GM12878 (cell line): ENCODE results near the gene LMAN1L. TPM values are rescaled to one million over a fixed set of nuclear protein-coding genes. Genes with fewer than 3 reads are reported as not detected.

ENCODE experiments used
- ATF7 ChIP-seq: fragments of 450-650 bp; IDR thresholded peaks from 2 replicates; pipeline ENCODE4 v1.6.1; 2016; ENCODE audit warnings: low read depth, mild to moderate bottlenecking
- BCL11A ChIP-seq: IDR thresholded peaks from 2 replicates; pipeline ENCODE4 v1.6.1; 2011; ENCODE audit warnings: low read depth, low read length
- CBFB ChIP-seq: IDR thresholded peaks from 2 replicates; pipeline ENCODE4 v1.6.1; 2016; ENCODE audit warnings: antibody characterized with exemption, low read depth
- CHD1 ChIP-seq: IDR thresholded peaks from 2 replicates; pipeline ENCODE4 v1.6.1; 2012; ENCODE audit warnings: low read depth, low read length, improper control_type of control experiment
- E2F4 ChIP-seq: IDR thresholded peaks from 2 replicates; pipeline ENCODE4 v1.6.1; 2012; ENCODE audit warnings: low read depth, low read length, improper control_type of control experiment
- GATAD2B ChIP-seq: fragments of 450-650 bp; conservative IDR thresholded peaks from 2 replicates; pipeline ENCODE4 v1.6.1; 2017; ENCODE audit warnings: low read depth, mild to moderate bottlenecking, moderate library complexity
- IKZF2 ChIP-seq, 2 experiments: fragments of 450-650 bp; IDR thresholded peaks; 2 replicates each; pipeline ENCODE4 v1.6.1; 2017; ENCODE audit warnings: mild to moderate bottlenecking in 2 of 2, moderate library complexity in 2 of 2
- JUND ChIP-seq: IDR thresholded peaks from 2 replicates; pipeline ENCODE4 v1.6.1; 2012; ENCODE audit warnings: low read depth, mild to moderate bottlenecking, low read length, improper control_type of control experiment, moderate library complexity
- LARP7 ChIP-seq: fragments of 450-650 bp; IDR thresholded peaks from 2 replicates; pipeline ENCODE4 v1.6.1; 2017; ENCODE audit warnings: mild to moderate bottlenecking
- NR2C2 ChIP-seq: IDR thresholded peaks from 2 replicates; pipeline ENCODE4 v1.6.1; 2011; ENCODE audit warnings: borderline replicate concordance, low read depth; ENCODE audit not compliant: control insufficient read depth, insufficient read length
- POLR2AphosphoS5 ChIP-seq: IDR thresholded peaks from 2 replicates; pipeline ENCODE4 v1.6.1; 2011; ENCODE audit warnings: mild to moderate bottlenecking, low read length, inconsistent platforms
- RAD21 ChIP-seq: IDR thresholded peaks from 2 replicates; pipeline ENCODE4 v1.6.1; 2011; ENCODE audit warnings: mild to moderate bottlenecking, low read depth, low read length, moderate library complexity; ENCODE audit not compliant: insufficient read depth
- SIN3A ChIP-seq: IDR thresholded peaks from 2 replicates; pipeline ENCODE4 v1.6.1; 2012; ENCODE audit warnings: low read depth, low read length, improper control_type of control experiment
- SMARCA5 ChIP-seq: fragments of 450-650 bp; IDR thresholded peaks from 2 replicates; pipeline ENCODE4 v1.6.1; 2017; ENCODE audit warnings: mild to moderate bottlenecking
- SP1 ChIP-seq: IDR thresholded peaks from one replicate; pipeline ENCODE4 v1.6.1; 2011; ENCODE audit warnings: low read depth, low read length
- STAT3 ChIP-seq: IDR thresholded peaks from 2 replicates; pipeline ENCODE4 v1.6.1; 2011; ENCODE audit warnings: low read depth, low read length, improper control_type of control experiment
- SUZ12 ChIP-seq: fragments of 200-600 bp; sonication (generic); IDR thresholded peaks from one replicate; pipeline ENCODE4 v1.6.1; 2018; ENCODE audit warnings: antibody characterized with exemption, mild to moderate bottlenecking; ENCODE audit not compliant: unreplicated experiment
- WRNIP1 ChIP-seq: IDR thresholded peaks from 2 replicates; pipeline ENCODE4 v1.6.1; 2011; ENCODE audit warnings: low read depth, low read length, improper control_type of control experiment, borderline replicate concordance
- ZNF217 ChIP-seq: fragments of 450-650 bp; IDR thresholded peaks from 2 replicates; pipeline ENCODE4 v1.6.1; 2017; ENCODE audit warnings: antibody characterized with exemption, mild to moderate bottlenecking
- ZNF24 ChIP-seq: fragments of 450-650 bp; IDR thresholded peaks from 2 replicates; pipeline ENCODE4 v1.6.1; 2017; ENCODE audit warnings: antibody characterized with exemption, mild to moderate bottlenecking
- polyA plus RNA-seq, 11 experiments: library from polyadenylated mRNA; depleted of rRNA in 4 of 11; unstranded in 6 of 11; stranded (reverse) in 5 of 11; fragments of >200 nt; fragmentation: Nextera tagmentation in 4 of 11; fragmentation: Illumina TruSeq in 1 of 11; extraction: Ambion mirVana in 4 of 11; extraction: Trizol in 1 of 11; gene quantifications; 1 replicate in 1 of 11; 2 replicates in 10 of 11; pipeline versions ENCODE4 v1.2.1 to v1.2.3, GENCODE V29; 2011 to 2016; ENCODE audit warnings: inconsistent platforms in 2 of 11, missing spikeins in 2 of 11, low read depth in 1 of 11
- total RNA-seq, 4 experiments: library from RNA; depleted of rRNA in 3 of 4; stranded (reverse); fragments of >200 nt in 3 of 4; fragmentation: Illumina TruSeq in 1 of 4; extraction: Trizol in 1 of 4; gene quantifications; 2 replicates each; pipeline versions ENCODE4 v1.2.1 to v1.2.3, GENCODE V29; 2013 to 2021
- TF ChIP-seq, protein P1 (sequence below): fragments of 450-650 bp; IDR thresholded peaks from 2 replicates; pipeline ENCODE4 v1.6.1; 2016; ENCODE audit warnings: mild to moderate bottlenecking
- TF ChIP-seq, protein P2 (sequence below): fragments of 450-650 bp; IDR thresholded peaks from 2 replicates; pipeline ENCODE4 v1.6.1; 2017; ENCODE audit warnings: mild to moderate bottlenecking
- TF ChIP-seq, protein P3 (sequence below): IDR thresholded peaks from 2 replicates; pipeline ENCODE4 v1.6.1; 2011; ENCODE audit warnings: borderline replicate concordance, low read depth, mild to moderate bottlenecking, moderate library complexity, low read length; ENCODE audit not compliant: insufficient read depth, poor library complexity, severe bottlenecking
- TF ChIP-seq, protein P4 (sequence below): fragments of 450-650 bp; IDR thresholded peaks from 2 replicates; pipeline ENCODE4 v1.6.1; 2017; ENCODE audit warnings: low read depth, mild to moderate bottlenecking, moderate library complexity

The LMAN1L gene
- total and polyA plus RNA-seq, 10 of the 15 experiments (the other 5 are each of a cell fraction or from before 2014, with no cell fraction given) = not detected

DNA sequence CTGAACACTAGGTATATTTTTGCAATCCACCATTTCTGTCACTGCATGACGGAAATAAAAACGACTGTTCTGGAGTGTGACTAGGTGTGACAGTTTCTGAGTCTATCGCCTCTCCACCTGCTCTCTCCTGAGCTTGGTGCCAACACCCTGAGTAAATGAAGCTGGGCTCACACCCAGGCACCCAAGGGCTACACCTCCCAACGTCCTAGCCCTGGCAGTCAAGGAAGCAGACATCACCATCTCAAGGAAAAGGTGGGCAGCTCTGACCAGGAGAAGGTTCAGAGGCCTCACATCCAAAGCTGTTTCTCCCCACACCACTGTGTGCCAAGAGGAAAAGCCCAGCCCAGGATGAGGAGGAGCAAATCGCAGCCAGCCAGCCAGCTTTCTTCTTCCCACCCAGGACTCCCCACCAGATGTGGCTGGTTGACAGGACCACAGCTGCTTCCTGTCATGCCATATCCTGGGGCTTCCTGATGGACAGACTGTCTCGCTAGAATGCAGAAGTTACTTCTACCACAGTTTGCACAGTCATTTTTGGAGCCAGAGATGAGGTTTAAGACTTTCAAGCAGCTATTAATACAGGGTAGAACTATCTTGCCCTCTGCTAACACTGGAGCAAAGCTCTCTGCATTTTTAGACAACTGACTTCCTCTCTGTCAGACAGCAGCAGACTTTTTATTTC is 57.2 kb downstream of the LMAN1L start (continued):
- peak; percentile 55; the same call in 1 of the 2 replicates for TF ChIP-seq ZNF24
- TF ChIP-seq STAT3 = peak; percentile 66; the same call in 1 of the 2 replicates
- TF ChIP-seq ZNF217 = peak; percentile 42; the same call in 1 of the 2 replicates
- TF ChIP-seq LARP7 = peak; percentile 73; the same call in 1 of the 2 replicates
- peak; percentile 77 for TF ChIP-seq GATAD2B
- TF ChIP-seq RAD21 = 0 out of 2 replicates have a peak, but pooled peaks have one; percentile 8
- TF ChIP-seq WRNIP1 = 0 out of 2 replicates have a peak, but pooled peaks have one; percentile 34
- no peak for TF ChIP-seq NR2C2
- TF ChIP-seq POLR2AphosphoS5 = peak; percentile 70
- TF ChIP-seq CHD1 = peak; percentile 79; the same call in 1 of the 2 replicates
- TF ChIP-seq, protein P1, sequence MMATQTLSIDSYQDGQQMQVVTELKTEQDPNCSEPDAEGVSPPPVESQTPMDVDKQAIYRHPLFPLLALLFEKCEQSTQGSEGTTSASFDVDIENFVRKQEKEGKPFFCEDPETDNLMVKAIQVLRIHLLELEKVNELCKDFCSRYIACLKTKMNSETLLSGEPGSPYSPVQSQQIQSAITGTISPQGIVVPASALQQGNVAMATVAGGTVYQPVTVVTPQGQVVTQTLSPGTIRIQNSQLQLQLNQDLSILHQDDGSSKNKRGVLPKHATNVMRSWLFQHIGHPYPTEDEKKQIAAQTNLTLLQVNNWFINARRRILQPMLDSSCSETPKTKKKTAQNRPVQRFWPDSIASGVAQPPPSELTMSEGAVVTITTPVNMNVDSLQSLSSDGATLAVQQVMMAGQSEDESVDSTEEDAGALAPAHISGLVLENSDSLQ = peak; percentile 95
- TF ChIP-seq SP1 = peak; percentile 80
- peak; percentile 97 for TF ChIP-seq BCL11A
- TF ChIP-seq SUZ12 = no peak
- TF ChIP-seq SMARCA5 = 0 out of 2 replicates have a peak, but pooled peaks have one; percentile 12
- no peak for TF ChIP-seq E2F4
- peak; percentile 99 for TF ChIP-seq IKZF2 (IDR thresholded peaks at IDR 0.05)
- TF ChIP-seq, protein P2, sequence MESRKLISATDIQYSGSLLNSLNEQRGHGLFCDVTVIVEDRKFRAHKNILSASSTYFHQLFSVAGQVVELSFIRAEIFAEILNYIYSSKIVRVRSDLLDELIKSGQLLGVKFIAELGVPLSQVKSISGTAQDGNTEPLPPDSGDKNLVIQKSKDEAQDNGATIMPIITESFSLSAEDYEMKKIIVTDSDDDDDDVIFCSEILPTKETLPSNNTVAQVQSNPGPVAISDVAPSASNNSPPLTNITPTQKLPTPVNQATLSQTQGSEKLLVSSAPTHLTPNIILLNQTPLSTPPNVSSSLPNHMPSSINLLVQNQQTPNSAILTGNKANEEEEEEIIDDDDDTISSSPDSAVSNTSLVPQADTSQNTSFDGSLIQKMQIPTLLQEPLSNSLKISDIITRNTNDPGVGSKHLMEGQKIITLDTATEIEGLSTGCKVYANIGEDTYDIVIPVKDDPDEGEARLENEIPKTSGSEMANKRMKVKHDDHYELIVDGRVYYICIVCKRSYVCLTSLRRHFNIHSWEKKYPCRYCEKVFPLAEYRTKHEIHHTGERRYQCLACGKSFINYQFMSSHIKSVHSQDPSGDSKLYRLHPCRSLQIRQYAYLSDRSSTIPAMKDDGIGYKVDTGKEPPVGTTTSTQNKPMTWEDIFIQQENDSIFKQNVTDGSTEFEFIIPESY = no peak
- TF ChIP-seq CBFB = peak; percentile 88
- peak; percentile 96 for TF ChIP-seq JUND
- TF ChIP-seq ATF7 = peak; percentile 40; the same call in 1 of the 2 replicates
- TF ChIP-seq, protein P3, sequence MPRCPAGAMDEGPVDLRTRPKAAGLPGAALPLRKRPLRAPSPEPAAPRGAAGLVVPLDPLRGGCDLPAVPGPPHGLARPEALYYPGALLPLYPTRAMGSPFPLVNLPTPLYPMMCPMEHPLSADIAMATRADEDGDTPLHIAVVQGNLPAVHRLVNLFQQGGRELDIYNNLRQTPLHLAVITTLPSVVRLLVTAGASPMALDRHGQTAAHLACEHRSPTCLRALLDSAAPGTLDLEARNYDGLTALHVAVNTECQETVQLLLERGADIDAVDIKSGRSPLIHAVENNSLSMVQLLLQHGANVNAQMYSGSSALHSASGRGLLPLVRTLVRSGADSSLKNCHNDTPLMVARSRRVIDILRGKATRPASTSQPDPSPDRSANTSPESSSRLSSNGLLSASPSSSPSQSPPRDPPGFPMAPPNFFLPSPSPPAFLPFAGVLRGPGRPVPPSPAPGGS = peak; percentile 92
- TF ChIP-seq, protein P4, sequence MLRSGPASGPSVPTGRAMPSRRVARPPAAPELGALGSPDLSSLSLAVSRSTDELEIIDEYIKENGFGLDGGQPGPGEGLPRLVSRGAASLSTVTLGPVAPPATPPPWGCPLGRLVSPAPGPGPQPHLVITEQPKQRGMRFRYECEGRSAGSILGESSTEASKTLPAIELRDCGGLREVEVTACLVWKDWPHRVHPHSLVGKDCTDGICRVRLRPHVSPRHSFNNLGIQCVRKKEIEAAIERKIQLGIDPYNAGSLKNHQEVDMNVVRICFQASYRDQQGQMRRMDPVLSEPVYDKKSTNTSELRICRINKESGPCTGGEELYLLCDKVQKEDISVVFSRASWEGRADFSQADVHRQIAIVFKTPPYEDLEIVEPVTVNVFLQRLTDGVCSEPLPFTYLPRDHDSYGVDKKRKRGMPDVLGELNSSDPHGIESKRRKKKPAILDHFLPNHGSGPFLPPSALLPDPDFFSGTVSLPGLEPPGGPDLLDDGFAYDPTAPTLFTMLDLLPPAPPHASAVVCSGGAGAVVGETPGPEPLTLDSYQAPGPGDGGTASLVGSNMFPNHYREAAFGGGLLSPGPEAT = peak; percentile 92
- TF ChIP-seq SIN3A = peak; percentile 93
